ENCODE measurements around the gene CFAP221. TPM values are rescaled to one million over a fixed set of nuclear protein-coding genes. Genes with fewer than 3 reads are reported as not detected.

Gene CFAP221
- total RNA-seq, 1 donor, result 0.31 TPM

DNA sequence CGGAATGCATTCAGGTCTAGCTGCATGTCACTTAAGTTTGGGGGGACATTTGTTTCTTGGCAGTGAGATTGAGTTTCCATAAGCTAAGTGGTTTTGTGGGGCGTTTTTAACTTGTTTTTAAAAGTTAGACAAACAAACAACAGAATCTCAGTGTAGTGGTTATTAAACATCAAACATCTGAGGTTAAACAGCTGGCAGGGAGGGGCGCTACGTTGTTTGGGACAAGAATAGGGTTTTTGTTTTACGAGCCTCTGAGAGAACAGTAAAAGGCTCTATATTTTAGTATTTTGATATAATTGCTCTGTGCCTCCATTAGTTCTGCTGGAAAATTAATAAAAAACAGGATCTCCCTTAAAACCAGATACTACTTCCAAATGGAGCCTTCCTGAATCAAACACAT, 93.1 kb downstream of the CFAP221 start:
- Histone ChIP-seq H3K27me3 (ENCODE audit: insufficient read depth, low read length) (peaks cover under 1% of the 10 kb centered on the region), H3K4me1 (ENCODE audit: insufficient read depth, low read length) (no peaks in the 10 kb centered on the region), H3K4me3 (ENCODE audit: low read length) (no peak overlapping the region), H3K9me3 (ENCODE audit: low read depth, low read length) (no peaks in the 10 kb centered on the region)

DNA sequence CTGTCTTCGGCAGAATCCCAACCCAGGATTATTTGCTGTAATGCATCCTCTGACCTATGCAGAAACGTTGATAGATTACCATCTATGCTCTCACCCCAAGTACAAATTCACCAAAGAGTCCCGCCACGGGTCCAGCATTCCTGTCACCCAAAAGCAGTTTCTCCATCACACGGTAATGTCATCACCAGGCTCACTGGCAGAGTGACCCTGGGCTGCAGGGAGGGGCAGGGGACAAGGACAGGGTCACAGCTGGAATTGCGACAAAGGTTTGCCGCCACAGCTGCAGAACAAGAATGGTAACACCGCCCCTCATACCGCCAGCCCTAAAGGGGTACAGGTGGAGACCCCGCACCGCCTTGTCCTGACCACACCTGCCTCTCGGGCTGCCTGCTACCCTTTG, 94.0 kb downstream of the CFAP221 start:
- H3K4me1 ChIP-seq (ENCODE audit: insufficient read depth, low read length), result no peaks in the 10 kb centered on the region
- H3K4me3 ChIP-seq (ENCODE audit: low read length), result no peak overlapping the region
- no peaks in the 10 kb centered on the region for H3K9me3 ChIP-seq (ENCODE audit: low read depth, low read length)
- H3K27me3 ChIP-seq (ENCODE audit: insufficient read depth, low read length), result no peaks in the 10 kb centered on the region

DNA sequence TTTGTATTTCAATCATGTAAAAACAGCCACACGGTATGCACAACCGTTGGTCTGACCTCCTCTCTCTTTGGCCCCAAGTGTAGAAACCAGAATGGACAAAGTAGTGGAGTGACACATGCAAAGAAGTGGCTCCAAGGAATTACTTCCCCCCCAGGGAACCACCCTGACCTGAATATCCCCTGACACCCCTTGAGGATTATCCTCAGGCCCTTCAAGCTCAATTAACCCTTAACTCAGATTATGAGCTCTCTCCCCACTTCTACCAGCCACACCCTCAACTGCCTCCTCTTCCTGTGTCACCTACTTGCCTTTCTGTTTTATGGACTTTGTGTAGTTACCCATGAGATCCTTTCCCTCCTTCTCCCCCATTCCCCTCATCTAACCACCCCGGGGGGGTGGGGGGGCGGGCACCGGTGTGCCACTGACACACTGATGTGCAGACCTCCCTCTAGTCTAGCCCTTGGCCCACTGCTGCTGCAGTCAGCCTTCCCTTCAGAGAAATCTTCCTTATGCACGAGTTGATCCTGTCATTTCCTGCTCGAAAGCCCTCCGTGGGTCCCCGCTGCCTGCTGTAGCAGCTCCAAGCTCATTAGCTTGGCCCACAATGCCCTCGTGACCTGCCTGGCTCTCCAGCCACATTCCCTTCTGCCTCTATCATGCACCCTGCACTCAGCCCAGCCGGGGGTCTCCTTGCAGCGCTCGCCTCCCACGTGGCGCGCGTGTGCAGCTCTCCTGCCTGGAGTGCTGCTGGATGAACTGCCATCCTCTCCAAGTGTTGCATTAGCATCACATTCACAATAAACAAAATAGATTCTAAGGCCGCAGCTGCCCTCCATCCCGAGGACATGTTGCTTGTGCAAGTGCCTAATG, 94.7 kb downstream of the CFAP221 start:
- Histone ChIP-seq H3K4me3 (ENCODE audit: low read length) (no peak overlapping the region), H3K4me1 (ENCODE audit: insufficient read depth, low read length) (no peaks in the 10 kb centered on the region), H3K27me3 (ENCODE audit: insufficient read depth, low read length) (no peaks in the 10 kb centered on the region), H3K9me3 (ENCODE audit: low read depth, low read length) (no peaks in the 10 kb centered on the region)

DNA sequence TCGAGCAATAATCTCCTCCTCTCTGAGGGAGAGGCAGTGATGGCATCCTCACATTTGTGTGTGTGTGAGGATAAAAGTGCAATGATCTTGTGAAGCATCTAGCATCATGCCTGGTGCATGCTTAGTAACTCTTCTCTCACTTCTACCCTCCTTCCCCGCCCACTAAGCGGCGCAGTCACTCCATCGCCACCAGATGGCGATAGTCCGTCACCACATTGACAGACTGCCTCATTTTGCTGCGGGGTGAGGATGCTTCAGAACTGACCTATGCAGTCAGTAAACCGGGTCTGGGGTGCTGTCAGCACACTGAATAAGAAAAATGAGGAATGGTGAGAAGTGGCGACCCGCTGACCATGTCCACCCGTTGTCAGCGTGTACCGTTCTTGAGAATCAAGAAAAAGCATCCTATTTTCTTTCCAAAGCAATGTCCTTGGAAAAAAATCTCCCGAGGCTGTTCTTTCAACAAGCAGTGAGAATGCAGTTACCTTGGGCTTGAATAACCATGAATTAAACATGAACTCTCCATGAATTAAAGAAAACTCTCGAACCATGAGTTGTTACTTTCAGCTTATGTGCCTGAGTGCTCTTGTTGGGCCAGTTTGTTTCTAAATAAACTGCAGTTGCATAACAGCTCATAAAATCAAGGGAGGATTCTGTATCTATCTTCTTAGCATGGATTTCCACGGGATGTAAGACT, 97.5 kb downstream of the CFAP221 start:
- Histone ChIP-seq H3K4me1 (ENCODE audit: insufficient read depth, low read length) (no peaks in the 10 kb centered on the region), H3K9me3 (ENCODE audit: low read depth, low read length) (no peaks in the 10 kb centered on the region), H3K4me3 (ENCODE audit: low read length) (no peak overlapping the region), H3K27me3 (ENCODE audit: insufficient read depth, low read length) (no peaks in the 10 kb centered on the region)

DNA sequence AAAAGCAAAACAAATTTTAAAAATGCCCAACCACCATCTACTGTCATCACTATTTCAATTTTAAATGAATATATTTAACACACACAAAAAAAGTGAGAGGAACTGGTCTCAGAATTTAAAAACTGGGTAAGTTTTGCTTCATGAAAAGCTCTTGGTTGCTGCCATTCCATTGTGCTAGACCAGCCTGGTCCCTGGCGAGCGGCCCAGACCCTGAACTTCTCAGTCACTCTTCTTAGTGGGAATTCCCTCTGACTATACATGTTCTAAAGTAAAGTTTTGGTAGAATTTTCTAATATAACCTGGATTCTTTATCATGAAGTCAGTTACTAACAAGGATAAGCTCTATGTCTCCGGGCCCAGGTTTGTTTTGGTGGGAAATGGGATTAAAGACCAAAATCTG, 99.9 kb downstream of the CFAP221 start:
- peaks cover 3% of the 10 kb centered on the region for H3K9me3 ChIP-seq (ENCODE audit: low read depth, low read length)
- H3K4me1 ChIP-seq (ENCODE audit: insufficient read depth, low read length), result no peaks in the 10 kb centered on the region
- peaks cover 1% of the 10 kb centered on the region for H3K27me3 ChIP-seq (ENCODE audit: insufficient read depth, low read length)
- H3K4me3 ChIP-seq (ENCODE audit: low read length), result no peak overlapping the region

DNA sequence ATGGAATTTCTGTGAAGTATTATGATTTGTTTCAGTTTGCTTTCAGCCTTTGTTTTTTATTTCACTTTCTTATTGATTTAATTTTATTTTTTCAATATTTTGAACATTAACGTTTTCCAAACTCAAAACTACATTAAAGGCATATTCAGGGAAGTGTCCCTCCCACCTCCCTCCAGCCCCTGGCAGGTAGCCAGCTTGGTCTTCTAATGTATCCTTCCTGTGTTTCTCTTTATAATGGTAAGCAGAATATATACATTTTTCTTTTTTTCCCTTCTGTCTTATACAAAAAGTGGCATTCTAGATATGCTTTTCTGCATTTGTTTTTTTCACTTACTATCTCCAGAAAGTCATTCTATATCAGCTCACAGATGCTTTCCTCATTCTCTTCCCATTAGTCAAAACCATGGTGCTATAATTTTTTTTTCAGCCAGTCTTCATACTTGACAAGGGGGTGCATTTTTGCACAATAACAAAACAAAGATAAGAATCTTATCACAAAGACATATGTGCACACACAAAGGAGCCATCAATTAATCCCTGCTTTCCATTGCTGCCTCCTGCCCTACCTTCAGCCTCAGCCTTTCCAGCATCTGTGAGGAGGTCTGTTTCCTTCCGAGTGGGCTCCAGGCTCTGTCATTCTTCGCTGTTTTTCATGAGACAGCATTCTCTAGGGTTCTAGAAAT, 101.1 kb downstream of the CFAP221 start:
- H3K9me3 ChIP-seq (ENCODE audit: low read depth, low read length), result peaks cover 10% of the 10 kb centered on the region
- H3K4me1 ChIP-seq (ENCODE audit: insufficient read depth, low read length), result no peaks in the 10 kb centered on the region
- no peak overlapping the region for H3K4me3 ChIP-seq (ENCODE audit: low read length)
- peaks cover 6% of the 10 kb centered on the region for H3K27me3 ChIP-seq (ENCODE audit: insufficient read depth, low read length)

DNA sequence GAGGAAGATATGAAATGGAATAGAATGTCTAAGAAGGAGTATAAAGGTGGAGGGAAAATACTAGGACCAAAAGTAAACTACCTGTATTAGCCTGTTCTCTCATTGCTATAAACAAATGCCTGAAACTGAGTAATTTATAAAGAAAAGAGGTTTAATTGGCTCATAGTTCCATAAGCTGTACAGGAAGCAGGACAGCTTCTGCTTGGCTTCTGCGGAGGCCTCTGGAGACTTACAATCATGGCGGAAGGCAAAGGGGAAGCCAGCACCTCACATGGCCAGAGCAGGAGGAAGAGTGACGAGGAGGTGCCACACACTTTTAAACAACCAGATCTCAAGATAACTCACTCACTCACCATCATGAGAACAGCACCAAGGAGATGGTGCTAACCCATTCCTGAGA, 101.9 kb downstream of the CFAP221 start:
- H3K27me3 ChIP-seq (ENCODE audit: insufficient read depth, low read length), result peaks cover 6% of the 10 kb centered on the region
- H3K9me3 ChIP-seq (ENCODE audit: low read depth, low read length), result peaks cover 10% of the 10 kb centered on the region
- H3K4me3 ChIP-seq (ENCODE audit: low read length), result no peak overlapping the region
- H3K4me1 ChIP-seq (ENCODE audit: insufficient read depth, low read length), result no peaks in the 10 kb centered on the region

DNA sequence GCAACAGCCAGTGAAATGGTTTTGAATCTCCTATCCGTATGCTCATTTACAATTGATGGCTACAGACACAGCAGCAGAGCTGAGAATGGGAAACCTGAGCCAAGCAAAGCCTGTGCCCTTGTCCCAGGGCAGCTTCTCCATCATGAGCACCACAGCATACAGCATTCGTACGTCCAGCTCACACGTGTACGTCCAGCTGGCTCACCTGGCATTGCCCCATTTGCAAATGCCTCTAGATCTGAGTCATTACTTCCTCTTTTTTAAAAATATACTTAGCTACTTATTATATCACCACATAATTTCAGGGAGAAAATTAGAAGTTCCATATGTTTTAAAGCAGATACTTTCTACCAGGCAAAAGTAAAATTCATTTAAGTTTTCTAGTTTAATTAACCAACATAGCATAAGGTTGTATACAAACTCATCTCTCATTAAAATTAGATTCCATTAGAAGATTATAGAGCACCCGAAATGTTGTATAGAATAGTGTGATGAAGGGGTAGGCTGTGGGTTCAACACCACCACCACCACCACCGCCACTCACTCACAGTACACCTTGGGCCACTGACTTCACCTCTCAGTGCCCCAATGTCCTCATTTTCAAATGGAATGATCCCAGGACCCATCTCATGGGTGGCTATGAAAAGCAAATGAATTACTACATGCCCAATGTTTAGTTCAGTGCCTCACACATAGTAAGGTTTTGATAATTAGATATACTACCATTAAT, 103.4 kb downstream of the CFAP221 start:
- Histone ChIP-seq H3K27me3 (ENCODE audit: insufficient read depth, low read length) (peaks cover 6% of the 10 kb centered on the region), H3K4me1 (ENCODE audit: insufficient read depth, low read length) (no peaks in the 10 kb centered on the region), H3K9me3 (ENCODE audit: low read depth, low read length) (peaks cover 10% of the 10 kb centered on the region), H3K4me3 (ENCODE audit: low read length) (no peak overlapping the region)

DNA sequence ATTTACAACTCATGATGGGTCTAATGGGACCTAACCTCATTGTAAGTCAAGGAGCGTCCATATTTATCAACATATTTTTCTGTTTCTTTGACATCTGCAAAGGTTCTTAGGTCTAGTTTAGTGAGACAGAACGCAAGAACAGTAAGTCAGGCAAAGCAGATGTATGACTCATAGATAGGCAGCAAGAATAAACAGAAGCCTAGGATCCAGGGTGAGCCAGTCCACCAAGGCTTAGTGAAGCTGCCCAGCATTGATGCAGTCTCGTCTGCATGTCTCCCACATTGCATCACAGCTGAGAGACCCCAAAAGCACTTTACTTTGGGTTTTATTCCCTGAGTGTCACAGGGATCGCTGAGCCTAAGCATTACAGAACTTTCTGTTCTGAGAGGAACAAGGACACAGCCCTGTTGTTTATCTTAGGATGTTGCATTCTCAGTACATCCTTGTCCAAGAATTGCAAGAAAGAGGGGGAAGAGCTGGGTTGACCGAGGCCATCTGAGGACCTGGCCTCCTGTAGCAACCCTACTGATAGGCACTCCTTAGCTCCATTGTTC, 105.2 kb downstream of the CFAP221 start:
- H3K4me1 ChIP-seq (ENCODE audit: insufficient read depth, low read length), result no peaks in the 10 kb centered on the region
- H3K4me3 ChIP-seq (ENCODE audit: low read length), result no peak overlapping the region
- peaks cover 8% of the 10 kb centered on the region for H3K27me3 ChIP-seq (ENCODE audit: insufficient read depth, low read length)
- peaks cover 10% of the 10 kb centered on the region for H3K9me3 ChIP-seq (ENCODE audit: low read depth, low read length)

DNA sequence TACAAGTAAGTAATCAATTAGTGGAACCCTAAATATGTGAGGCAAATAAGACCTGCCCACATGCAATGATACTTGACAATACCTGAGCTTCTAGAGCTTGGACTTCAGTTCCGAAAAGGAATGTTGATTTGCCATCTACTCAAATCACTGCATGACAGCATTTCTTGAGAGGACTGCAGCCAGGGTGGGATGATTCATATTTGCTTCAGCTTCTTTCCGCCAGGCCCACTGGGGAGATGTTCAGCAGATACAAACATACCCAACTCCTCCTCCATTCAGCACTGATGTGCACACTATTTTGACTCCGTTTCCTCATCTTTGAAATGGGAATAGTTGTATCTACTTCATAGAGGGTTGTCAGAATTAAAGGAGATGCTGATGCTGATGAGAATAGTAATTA, 106.0 kb downstream of the CFAP221 start:
- Histone ChIP-seq H3K9me3 (ENCODE audit: low read depth, low read length) (peaks cover 10% of the 10 kb centered on the region), H3K27me3 (ENCODE audit: insufficient read depth, low read length) (peaks cover 8% of the 10 kb centered on the region), H3K4me1 (ENCODE audit: insufficient read depth, low read length) (no peaks in the 10 kb centered on the region), H3K4me3 (ENCODE audit: low read length) (no peak overlapping the region)

DNA sequence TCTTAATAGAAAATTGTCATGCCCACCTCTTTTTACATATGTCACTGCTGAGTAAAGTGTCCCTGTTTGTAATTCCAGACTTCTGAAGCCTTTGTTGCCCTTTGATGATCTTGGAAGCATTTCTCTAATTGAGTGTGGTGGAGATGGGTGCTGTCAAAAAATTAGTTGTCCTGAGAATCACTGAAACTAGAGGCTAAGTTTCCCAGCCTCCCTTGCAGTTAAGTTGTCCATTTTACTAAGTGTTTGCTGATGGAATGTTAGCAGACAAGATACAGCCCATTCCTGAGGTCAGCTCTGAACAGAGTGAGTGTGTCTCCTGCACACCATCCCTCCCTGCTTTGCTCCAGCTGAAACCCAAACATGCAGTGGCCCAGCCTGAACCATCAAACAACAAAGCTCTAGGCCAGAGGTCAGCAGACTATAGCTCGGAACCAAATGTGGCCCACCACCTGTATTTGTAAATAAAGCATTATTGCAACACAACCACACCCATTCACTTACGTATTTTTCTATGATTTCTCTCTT, 106.7 kb downstream of the CFAP221 start:
- Histone ChIP-seq H3K4me1 (ENCODE audit: insufficient read depth, low read length) (no peaks in the 10 kb centered on the region), H3K4me3 (ENCODE audit: low read length) (no peak overlapping the region), H3K9me3 (ENCODE audit: low read depth, low read length) (peaks cover 10% of the 10 kb centered on the region)

DNA sequence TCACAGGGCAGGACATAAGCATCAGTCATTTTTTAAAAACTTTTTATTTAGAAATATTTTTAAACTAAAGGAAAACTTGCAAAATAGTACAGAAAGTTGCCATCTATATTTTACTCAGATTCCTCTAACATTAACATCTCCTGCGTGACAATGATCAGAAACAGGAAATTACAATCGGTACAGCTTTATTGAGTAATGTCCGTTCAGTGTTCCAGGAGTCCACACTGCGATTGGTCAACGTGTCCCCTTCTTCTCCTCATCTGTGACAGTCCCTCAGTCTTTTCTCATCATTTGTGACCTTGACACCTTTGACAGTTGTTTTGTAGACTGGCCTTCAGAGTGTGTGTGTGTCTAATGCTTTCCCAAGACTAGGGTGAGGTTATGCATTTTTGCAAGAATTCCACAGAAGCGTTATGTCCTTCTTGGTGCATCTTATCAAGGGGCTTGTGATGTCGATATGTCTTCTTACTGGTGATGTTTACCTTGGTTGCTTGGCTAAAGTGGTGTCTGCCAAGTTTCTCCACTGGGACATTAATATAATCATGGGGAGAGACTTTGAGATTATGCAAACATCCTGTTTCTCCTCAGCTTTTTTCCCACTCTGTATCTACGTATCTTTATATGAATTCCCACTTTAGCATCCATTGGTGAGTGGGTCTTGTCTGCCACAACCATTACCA, 113.4 kb downstream of the CFAP221 start:
- Histone ChIP-seq H3K27me3 (ENCODE audit: insufficient read depth, low read length) (peaks cover 2% of the 10 kb centered on the region), H3K9me3 (ENCODE audit: low read depth, low read length) (no peaks in the 10 kb centered on the region), H3K4me1 (ENCODE audit: insufficient read depth, low read length) (peaks cover 15% of the 10 kb centered on the region), H3K4me3 (ENCODE audit: low read length) (no peak overlapping the region)

More for the DNA sequence above, 106.7 kb downstream of the CFAP221 start:
- peaks cover 8% of the 10 kb centered on the region for H3K27me3 ChIP-seq (ENCODE audit: insufficient read depth, low read length)

DNA sequence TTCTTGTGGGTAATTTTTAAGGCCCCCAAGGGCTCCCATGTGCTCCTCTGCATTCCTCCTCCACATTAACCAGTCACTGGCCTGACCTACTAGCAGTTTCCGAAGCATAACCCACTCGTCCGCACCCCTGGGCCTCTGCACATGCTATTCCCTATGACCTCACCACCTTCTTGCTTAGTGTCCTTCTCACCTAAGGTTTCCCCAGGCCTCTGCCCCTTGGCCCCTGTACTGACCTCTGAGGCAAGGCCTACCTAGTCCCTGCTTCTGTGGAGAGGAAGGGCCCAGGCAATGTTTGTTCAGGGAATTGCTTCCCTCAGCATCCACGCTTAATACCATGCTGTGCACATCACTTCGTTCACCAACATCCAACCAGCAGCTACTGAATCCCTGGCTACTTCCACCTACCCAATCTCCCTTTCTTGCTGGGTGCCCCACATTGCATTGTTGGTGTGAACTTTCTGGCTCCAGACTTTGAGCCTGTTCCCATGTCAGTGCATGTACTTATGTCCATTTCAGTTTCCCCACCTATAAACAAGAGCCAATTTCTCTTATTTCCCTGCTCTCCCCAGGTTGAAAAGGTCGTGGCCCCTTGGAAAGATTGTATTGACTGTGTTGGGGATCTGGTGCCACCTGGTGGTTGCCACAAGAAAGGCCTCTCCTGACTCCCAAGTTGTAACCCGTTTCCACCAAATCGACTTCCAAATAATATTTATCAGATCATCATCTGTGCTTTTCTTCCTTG, 115.5 kb downstream of the CFAP221 start:
- Histone ChIP-seq H3K4me1 (ENCODE audit: insufficient read depth, low read length) (peaks cover 15% of the 10 kb centered on the region), H3K9me3 (ENCODE audit: low read depth, low read length) (no peaks in the 10 kb centered on the region), H3K27me3 (ENCODE audit: insufficient read depth, low read length) (no peaks in the 10 kb centered on the region), H3K4me3 (ENCODE audit: low read length) (no peak overlapping the region)
